HG03520 (cell line): ENCODE results near the gene PDZD7.

Experiments
- ATAC-seq: cut with Tn5 transposase; IDR thresholded peaks from one replicate; pipeline ENCODE4 v1.9.1; 2021; ENCODE audit warnings: mild to moderate bottlenecking, moderate library complexity; ENCODE audit not compliant: unreplicated experiment

Gene PDZD7

DNA sequence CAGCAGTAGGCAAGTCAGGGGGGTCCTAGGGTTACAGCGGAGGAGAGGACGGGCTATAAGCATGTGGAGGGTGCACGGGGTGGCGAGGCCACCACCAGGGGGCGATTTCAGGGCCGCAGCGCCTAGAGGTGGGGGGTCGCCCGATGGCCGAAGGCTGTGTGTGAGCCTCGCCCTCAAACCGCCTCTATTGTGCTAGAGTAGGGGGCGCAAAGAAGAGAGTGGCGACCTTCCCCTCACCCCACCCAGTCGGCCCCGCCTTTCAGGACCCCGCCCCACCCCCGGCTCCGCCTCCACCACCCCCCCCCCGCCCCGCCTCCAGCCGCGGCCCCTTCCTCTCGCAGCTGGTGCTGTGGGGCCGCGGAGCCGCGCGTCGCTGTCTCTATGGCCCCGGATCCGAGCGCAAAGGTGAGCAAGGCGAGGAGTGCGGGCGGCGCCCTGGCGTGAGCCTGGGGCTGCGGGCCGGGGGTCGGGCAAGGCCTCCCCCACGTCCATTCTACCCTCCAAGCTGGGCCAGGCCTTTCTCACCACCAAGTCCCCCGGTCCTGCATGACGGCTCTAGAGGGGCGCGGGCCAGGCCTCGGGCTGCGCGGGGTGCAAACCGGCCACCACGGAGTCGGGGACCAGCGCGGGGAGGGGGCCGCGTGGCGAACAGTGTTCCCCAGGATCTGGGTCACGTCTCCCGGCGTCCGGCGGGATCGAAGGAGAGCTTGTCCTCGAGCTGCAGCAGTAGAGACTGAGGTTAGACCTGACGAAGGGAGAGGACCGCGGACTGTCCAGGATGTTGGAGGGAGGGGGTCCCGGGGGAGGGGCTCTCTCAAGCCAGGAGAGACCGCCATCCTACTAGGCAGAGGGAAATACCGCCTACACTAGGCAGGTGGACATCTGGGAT is 61.5 kb downstream of the PDZD7 start, which contains the start of gene SEMA4G:
TSS of gene SEMA4G (plus strand) at position 318 of the 889 bp plus-strand sequence. CDS start 3,409 bp downstream, outside the sequence.
- ATAC-seq: no peak

- no peak for ATAC-seq
Observed at GRCh38 chr10:100968863-100969186, 62.1 kb downstream of the PDZD7 start.

DNA sequence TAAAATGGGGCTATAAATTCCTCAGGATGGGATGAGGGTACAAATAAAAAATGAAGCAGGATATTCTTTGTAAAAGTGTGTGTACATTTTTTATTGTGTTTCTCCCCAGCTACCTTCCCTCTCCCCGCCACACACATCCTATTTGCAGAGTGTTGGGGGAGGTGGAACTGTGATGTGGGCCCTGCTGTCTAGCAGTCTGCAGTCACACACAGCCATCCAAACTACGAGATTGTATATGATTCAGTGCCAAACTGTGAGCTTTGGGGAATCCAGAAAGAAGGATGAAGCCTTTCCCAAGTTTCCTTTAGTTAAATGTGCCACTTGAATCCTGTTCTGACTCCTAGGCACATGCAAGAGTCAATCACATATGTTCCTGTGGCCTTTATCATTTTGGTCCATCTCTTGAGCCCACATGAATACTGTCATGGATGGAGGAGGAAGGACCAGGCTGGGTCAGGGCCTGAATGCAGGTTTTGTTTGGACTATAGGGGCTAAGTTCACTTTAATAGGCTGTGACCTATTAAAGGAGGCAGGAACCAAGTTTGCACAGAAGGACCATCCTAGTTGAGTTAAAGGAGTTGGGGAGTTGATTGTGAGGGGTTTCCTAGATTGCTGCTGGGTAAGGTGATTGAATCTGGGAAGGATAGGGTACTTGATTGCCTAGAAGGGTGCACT is 62.7 kb downstream of the PDZD7 start:
- no peak for ATAC-seq

DNA sequence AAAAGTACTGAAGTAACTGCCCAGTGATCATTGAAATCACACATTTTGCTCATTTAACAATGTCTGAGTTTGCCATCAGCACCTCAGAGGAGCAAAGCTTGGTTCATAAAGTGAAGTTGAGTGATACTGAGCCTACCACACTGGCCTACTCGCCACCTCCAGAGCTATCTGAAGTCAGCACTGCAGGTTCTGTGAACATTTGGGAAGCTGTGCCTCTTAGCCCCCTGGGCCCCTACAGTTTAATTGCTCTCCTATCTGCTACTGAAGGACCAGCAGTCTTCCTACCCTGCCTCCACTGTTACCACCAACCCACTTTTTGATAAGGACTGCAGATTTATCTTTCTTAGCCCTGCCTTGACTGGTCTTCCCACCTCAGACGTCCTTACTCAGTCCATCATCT is 63.6 kb downstream of the PDZD7 start:
- ATAC-seq: no peak

DNA sequence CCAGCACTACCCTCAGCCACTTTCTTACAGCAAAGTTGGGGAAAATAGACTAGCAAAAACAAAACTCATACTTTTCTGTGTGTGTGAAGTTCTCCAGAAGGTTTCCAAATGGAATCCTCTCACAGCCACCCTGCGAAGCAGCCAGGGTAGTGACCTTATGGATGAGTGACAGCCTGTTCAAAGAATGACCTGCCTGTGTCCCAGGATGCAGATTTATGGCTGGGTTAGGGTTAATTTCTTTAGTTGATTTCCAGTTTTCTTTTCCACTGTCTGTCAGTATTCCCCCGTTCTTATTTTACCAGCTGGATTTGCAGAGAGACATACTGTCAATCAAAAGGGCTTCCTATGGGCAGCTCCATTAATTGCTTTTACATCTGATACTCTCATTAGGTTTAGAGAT is 64.0 kb downstream of the PDZD7 start:
- ATAC-seq: no peak

DNA sequence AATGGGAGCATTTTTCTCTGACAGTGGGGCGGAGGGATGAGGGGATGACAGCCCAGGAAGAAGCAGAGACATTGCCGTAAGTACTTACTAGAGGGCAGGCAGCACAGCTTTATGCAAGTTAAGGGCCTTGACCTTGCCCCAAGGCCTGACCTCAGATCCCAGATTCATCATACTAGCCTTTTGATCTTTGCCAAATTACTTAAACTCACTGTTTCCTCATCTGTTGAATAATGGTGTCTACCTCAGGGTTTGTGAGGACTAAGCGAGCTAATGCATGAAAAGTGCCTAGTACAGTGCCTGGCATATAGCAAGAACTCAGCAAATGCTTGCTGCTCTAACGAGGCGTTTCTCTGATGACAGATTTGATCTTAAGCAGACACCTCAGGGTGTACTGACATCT is 65.1 kb downstream of the PDZD7 start:
- ATAC-seq: no peak

DNA sequence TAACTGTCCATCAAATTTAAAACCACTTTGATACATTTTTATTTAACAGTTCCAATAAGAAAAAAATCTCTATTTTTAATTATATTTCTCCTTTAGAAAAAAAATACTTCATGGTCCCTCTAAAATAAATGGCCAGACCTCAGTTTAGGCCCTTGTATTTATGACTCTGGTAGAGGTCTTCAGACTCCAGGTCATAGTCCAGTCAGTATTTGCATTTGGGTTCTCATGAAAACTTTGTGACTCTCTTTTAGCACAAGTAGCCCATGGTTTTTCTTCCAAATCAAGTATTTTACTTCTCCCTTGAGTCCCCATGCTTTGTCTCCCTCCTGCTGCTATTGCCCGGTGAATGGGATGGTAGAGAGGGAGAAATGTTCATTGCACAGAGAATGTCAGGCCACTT is 67.1 kb downstream of the PDZD7 start:
- ATAC-seq: no peak

DNA sequence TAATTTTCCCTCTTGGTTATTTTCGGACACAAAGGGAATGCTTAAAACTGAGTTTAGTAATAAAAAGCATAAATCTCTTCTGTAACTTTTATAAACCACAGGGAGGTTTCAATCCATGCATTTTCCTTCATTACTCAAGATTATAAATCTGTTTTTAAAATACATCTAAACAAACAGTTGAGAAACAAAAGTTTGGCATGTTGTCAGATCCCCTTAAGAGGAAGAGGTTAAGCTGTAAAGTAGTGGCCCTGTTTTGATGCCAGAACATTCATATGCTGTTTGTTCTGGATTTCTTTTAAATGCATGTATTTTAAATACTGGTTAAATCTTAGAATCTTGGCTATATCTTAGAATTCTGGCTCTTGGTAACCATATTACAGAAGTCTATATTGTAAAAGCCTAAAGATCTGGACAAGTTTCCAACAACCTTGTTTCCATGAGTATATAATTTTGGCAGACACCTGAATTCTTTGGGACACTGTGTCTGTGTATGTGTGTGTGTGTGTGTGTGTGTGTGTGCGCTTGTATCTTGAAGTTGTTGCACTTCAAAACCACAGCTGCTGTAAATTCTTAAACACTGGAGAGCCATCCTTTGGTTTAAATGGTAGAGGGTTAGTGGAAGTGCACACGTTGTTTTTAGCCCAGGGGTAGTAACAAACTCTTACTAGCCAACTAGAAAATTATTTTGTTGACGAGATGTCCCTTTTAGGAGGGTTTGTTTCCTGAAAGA is 68.4 kb downstream of the PDZD7 start:
- no peak for ATAC-seq

GRCh38 chr10:100960251-100960650 is 70.7 kb downstream of the PDZD7 start:
- ATAC-seq: no peak
